Smooth muscle cell of the pulmonary artery (primary cell): Measurements from ENCODE around the gene ESPN. TPM values are rescaled to one million over a fixed set of nuclear protein-coding genes. Genes with fewer than 3 reads are reported as not detected.

Experiments used
- total RNA-seq: library from RNA; depleted of rRNA; stranded (reverse); fragments of >200 nt; gene quantifications from 2 replicates; pipeline ENCODE4 v1.2.3, GENCODE V29; 2014

Gene ESPN
- 0.07 TPM in 1 of 2 replicates, not detected in the other for total RNA-seq

GRCh38 chr1:6424619-6425593, at the start of gene ESPN:
TSS of gene ESPN (plus strand) at chr1:6424776. CDS start at chr1:6424956, 180 bp downstream.

GRCh38 chr1:6393400-6394187, 31.0 kb upstream of the ESPN start, which contains the start of gene ACOT7:
TSS of gene ACOT7 (minus strand) at chr1:6393767. CDS start at chr1:6393399, 368 bp downstream.

GRCh38 chr1:6419804-6420453, 4.6 kb upstream of the ESPN start, which contains the start of gene HES2:
TSS of gene HES2 (minus strand) at chr1:6419919. CDS start at chr1:6419820, 99 bp downstream.

GRCh38 chr1:6466023-6466422, 41.4 kb downstream of the ESPN start, which contains the start of gene TNFRSF25:
TSS of gene TNFRSF25 (minus strand) at chr1:6466173. CDS start at chr1:6466107, 66 bp downstream.

GRCh38 chr1:6491480-6491962, 66.9 kb downstream of the ESPN start, which contains the start of gene PLEKHG5:
TSS of gene PLEKHG5 (minus strand) at chr1:6491667. CDS start at chr1:6477571, 14,096 bp downstream.

Other genes starting within 250 kb of the ESPN start
- 0.13 TPM in 2 replicates for gene CHD5, start 244.5 kb upstream of the ESPN start, total RNA-seq
- gene RPL22, start 225.2 kb upstream of the ESPN start, total RNA-seq = 103 and 121 TPM in 2 replicates
- gene RNF207, start 218.7 kb upstream of the ESPN start, total RNA-seq = 11.1 and 20.8 TPM in 2 replicates
- 121 and 136 TPM in 2 replicates for gene ICMT, start 188.8 kb upstream of the ESPN start, total RNA-seq
- gene HES3, start 180.6 kb upstream of the ESPN start, total RNA-seq = not detected in 2 replicates
- 11.3 and 11.5 TPM in 2 replicates for gene GPR153, start 163.7 kb upstream of the ESPN start, total RNA-seq
- gene ACOT7, start 31.0 kb upstream of the ESPN start, total RNA-seq = 31.7 and 92.7 TPM in 2 replicates
- gene HES2, start 4.9 kb upstream of the ESPN start, total RNA-seq = 0.26 and 0.59 TPM in 2 replicates
- gene TNFRSF25, start 41.4 kb downstream of the ESPN start, total RNA-seq = 5.0 and 14.5 TPM in 2 replicates
- gene PLEKHG5, start 66.9 kb downstream of the ESPN start, total RNA-seq = 12.5 and 37.3 TPM in 2 replicates
- 21.6 and 24.3 TPM in 2 replicates for gene NOL9, start 129.7 kb downstream of the ESPN start, total RNA-seq
- gene TAS1R1, start 130.5 kb downstream of the ESPN start, total RNA-seq = 0.20 and 0.46 TPM in 2 replicates
- 13.0 and 18.2 TPM in 2 replicates for gene ZBTB48, start 155.2 kb downstream of the ESPN start, total RNA-seq
- 44.4 and 67.9 TPM in 2 replicates for gene KLHL21, start 178.1 kb downstream of the ESPN start, total RNA-seq
- gene PHF13, start 189.0 kb downstream of the ESPN start, total RNA-seq = 17.3 and 19.7 TPM in 2 replicates
- gene THAP3, start 200.1 kb downstream of the ESPN start, total RNA-seq = 22.1 and 24.6 TPM in 2 replicates